ENCODE results near the gene CDK11B. TPM values are rescaled to one million over a fixed set of nuclear protein-coding genes. Genes with fewer than 3 reads are reported as not detected.
"Not testable (repeated sequence)": the region's sequence is repeated elsewhere in the genome, so short reads cannot be mapped to it uniquely, and the experiment has no call there.

CDK11B gene
- 28.0 and 32.6 TPM in 2 replicates for total RNA-seq (2014; rRNA removed; shearing (Covaris generic))

GRCh38 chr1:1658583-1659549 lies at the start of gene CDK11B:
CDK11B (minus strand) TSS chr1:1659004; CDS start chr1:1657485, 1,519 bp downstream.
- peak within 1 kb of the TSS; percentile 81 for H3K4me3 ChIP-seq
- not testable (repeated sequence) for H3K9me3 ChIP-seq (replicated peaks); H3K27me3 ChIP-seq
- peak within 1 kb of the TSS; percentile 96 for H3K27ac ChIP-seq
- DNase-seq, result peak; percentile 97 to 98
- peaks cover 32% of the 10 kb centered on the region for H3K36me3 ChIP-seq
- H3K4me1 ChIP-seq, result peaks cover 18% of the 10 kb centered on the region

- not testable (repeated sequence) for H3K9me3 ChIP-seq (replicated peaks); H3K27ac ChIP-seq; H3K4me3 ChIP-seq; H3K36me3 ChIP-seq; H3K27me3 ChIP-seq; DNase-seq; H3K4me1 ChIP-seq
Measured at GRCh38 chr1:1707897-1708296, 49.1 kb upstream of the CDK11B start.

- H3K9me3 ChIP-seq (replicated peaks); H3K27ac ChIP-seq; H3K4me3 ChIP-seq; H3K4me1 ChIP-seq; H3K36me3 ChIP-seq; H3K27me3 ChIP-seq; DNase-seq: not testable (repeated sequence)
Measured at GRCh38 chr1:1707241-1707640, 48.4 kb upstream of the CDK11B start.

GRCh38 chr1:1705623-1706022 lies 46.8 kb upstream of the CDK11B start:
- H3K4me1 ChIP-seq; H3K27ac ChIP-seq; H3K9me3 ChIP-seq (replicated peaks); H3K36me3 ChIP-seq; H3K27me3 ChIP-seq; H3K4me3 ChIP-seq; DNase-seq: not testable (repeated sequence)

DNA sequence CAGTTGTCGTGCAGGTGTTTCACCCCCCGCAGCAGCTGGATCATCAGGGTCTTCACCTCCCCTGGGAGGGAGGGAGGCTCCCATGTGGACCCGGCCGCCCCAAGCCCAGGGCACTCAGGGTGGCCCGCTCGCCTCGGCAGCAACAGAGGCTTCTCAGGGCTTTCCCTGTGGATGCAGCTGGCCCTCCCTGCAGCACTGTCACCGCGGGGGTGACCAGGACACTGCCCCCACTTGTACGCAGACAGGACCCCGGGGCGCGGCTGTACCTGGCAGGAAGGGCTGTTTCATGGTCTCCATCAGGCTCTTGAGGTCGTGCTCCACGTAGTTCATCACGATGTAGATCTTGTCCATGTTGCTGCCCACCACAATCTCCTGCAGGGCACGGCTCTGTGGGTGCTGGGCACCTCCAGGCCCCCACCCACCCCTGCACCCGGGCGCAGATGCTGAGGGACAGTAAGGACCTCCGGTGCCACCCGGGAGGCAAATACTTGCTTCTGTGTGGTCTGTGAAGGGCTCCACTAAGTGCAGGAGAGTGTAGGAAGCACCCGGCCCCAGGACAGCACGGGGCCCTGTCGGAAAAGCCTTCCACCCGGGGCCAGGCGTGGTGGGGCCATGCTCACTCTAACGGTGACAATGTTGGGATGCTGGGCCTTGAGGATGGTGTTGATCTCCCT lies 45.6 kb upstream of the CDK11B start:
- not testable (repeated sequence) for H3K36me3 ChIP-seq; DNase-seq; H3K27me3 ChIP-seq; H3K9me3 ChIP-seq (replicated peaks); H3K27ac ChIP-seq; H3K4me3 ChIP-seq; H3K4me1 ChIP-seq

GRCh38 chr1:1703796-1704195 lies 45.0 kb upstream of the CDK11B start:
- DNase-seq, result no peak

DNA sequence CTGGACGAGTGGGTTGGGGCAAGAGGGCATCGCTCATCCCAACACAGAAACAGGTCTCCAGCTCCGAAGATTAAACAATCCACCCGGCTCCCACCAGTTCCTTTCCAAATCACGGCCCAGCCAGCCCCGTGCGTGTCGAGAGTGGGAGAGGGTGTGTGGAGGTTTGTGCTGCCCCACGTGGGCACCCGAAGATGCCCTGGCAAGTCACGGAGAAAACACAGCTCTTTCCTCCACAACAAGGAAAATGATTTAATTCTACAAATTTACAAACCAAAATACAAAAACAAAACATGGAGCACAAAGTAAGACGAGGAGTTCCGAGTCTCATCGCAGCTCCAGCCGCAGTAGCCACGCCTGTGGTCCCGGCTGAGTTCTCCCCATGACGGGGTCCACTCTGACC lies 43.7 kb upstream of the CDK11B start:
- not testable (repeated sequence) for H3K4me1 ChIP-seq; H3K27me3 ChIP-seq; DNase-seq; H3K9me3 ChIP-seq (replicated peaks); H3K36me3 ChIP-seq; H3K4me3 ChIP-seq; H3K27ac ChIP-seq

More at GRCh38 chr1:1703796-1704195, 45.0 kb upstream of the CDK11B start:
- Histone ChIP-seq H3K4me3 (no peak overlapping the region), H3K9me3 (replicated peaks) (no peaks in the 10 kb centered on the region), H3K27ac (no peak overlapping the region), H3K27me3 (no peaks in the 10 kb centered on the region), H3K4me1 (no peaks in the 10 kb centered on the region), H3K36me3 (peaks cover 2% of the 10 kb centered on the region; the same call in 1 of the 2 replicates)

DNA sequence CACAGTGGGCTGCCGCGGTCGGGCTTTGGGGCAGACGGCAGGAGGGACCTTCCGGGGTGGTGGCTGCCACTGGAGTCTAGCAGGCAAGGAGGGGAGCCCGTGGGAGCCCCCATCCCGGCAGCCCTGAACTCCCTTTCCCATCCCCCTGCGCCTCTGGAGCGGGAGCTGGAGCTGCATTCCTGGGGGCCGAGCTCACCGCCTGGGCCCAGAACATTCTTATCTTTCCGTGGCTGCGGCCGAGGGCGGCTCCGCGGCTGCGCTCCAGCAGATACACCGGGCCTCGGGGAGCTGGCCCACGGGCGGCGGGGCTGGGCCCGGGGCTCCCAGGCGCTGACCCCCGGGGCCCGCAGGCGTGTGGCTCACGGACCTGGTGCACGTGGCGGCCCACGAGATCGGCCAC lies 41.8 kb upstream of the CDK11B start:
- H3K27ac ChIP-seq; H3K27me3 ChIP-seq; DNase-seq; H3K4me1 ChIP-seq; H3K36me3 ChIP-seq; H3K4me3 ChIP-seq; H3K9me3 ChIP-seq (replicated peaks): not testable (repeated sequence)

DNA sequence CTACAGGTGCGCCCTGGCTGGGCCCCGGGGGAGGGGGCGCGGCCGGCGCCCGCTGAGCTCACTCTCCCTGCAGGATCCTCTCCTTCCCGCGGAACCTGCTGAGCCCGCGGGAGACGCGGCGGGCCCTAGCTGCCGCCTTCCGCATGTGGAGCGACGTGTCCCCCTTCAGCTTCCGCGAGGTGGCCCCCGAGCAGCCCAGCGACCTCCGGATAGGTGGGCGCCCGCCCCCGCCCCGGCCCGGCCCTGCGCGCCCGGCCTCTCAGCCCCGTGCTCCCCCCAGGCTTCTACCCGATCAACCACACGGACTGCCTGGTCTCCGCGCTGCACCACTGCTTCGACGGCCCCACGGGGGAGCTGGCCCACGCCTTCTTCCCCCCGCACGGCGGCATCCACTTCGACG lies 41.3 kb upstream of the CDK11B start:
- H3K27ac ChIP-seq; H3K27me3 ChIP-seq; H3K4me1 ChIP-seq; H3K36me3 ChIP-seq; H3K9me3 ChIP-seq (replicated peaks); H3K4me3 ChIP-seq; DNase-seq: not testable (repeated sequence)

- H3K27me3 ChIP-seq; H3K36me3 ChIP-seq; H3K4me1 ChIP-seq; H3K4me3 ChIP-seq; H3K9me3 ChIP-seq (replicated peaks); DNase-seq; H3K27ac ChIP-seq: not testable (repeated sequence)
Measured at GRCh38 chr1:1699061-1699460, 40.3 kb upstream of the CDK11B start.

DNA sequence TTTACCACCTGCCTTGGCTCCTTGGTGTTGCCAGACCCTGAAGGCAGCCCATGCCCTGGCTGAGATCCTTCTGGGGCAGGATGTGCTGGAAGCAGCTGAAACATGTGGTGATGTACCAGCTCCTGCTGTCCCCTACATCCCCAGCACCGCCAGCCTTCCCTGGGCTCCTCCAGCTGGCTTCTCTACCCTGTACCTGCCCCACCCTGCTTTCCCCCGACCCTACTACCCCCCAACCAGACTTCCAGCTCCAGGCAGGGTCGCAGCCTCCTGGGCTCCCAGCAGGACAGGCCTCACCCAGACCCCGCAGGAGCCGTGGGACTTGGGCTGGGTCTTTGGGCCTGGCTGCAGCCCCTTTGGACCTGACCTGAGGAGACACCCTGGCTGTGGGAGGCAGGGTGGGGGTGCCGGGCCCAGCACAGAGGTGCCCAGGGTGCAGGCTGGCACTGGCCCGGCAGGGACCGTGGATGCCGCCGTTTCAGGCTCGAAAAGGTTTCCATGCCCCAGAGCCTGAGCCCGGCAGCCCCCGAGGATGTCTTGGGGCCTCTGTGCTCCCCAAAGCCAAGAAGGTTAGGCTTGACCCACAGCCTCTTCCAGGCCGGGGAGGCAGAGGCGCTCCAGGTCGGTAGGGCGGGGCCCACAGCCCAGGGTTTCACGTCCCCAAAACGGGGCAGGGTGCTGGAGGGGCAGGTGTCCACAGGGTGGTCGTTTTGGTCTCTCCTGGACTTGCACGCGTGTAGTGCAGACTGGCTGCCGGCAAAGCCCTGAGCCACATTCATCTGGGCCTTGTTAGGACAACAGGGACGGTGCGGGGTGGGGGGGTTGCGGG lies 38.8 kb upstream of the CDK11B start:
- not testable (repeated sequence) for H3K4me3 ChIP-seq; H3K27me3 ChIP-seq; H3K27ac ChIP-seq; H3K36me3 ChIP-seq; DNase-seq; H3K9me3 ChIP-seq (replicated peaks); H3K4me1 ChIP-seq

DNA sequence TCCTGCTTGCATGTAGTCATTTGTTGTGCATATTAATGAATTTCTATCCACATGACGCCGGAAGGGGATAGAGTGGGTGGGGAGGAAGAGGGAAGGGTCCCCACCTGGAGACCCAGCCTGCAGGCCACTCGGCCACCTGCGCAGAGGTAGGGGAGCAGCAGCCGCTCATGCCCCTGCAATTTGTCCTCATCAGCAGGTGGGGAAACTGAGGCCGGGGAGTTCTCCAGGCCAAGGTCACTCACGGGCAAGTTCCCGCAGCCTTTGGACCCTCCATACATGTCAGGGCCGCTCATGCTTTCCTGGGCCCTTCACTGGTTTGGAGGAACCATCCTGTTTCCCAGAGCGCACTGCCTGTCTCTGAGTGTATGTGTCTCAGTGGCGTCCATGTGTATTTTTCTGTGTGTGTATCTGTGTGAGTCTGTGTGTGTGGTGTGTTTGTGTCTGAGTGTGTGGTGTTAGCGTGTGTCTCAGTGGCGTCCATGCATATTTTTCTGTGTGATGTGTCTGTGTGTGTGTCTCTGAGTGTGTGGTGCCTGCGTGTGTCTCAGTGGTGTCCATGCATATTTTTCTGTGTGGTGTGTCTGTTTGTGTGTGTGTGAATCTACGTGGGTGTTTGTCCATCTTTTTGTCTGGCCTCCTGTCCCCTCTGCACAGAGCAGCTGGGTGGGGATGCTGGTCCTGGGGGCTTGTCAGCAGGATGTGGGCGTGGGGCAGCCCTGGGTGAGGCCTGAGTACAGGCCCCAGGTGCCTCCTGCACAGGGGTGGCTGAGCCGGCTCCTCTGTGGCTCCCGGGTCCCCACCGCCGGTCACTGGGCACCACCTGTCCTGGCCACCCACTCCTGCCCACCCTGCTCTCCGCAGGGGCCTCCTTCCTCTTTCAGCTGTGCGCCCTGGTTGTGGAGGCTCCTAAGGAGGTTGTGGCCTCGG lies 37.9 kb upstream of the CDK11B start:
- H3K36me3 ChIP-seq; H3K9me3 ChIP-seq (replicated peaks); H3K4me1 ChIP-seq; DNase-seq; H3K27me3 ChIP-seq; H3K27ac ChIP-seq; H3K4me3 ChIP-seq: not testable (repeated sequence)

DNA sequence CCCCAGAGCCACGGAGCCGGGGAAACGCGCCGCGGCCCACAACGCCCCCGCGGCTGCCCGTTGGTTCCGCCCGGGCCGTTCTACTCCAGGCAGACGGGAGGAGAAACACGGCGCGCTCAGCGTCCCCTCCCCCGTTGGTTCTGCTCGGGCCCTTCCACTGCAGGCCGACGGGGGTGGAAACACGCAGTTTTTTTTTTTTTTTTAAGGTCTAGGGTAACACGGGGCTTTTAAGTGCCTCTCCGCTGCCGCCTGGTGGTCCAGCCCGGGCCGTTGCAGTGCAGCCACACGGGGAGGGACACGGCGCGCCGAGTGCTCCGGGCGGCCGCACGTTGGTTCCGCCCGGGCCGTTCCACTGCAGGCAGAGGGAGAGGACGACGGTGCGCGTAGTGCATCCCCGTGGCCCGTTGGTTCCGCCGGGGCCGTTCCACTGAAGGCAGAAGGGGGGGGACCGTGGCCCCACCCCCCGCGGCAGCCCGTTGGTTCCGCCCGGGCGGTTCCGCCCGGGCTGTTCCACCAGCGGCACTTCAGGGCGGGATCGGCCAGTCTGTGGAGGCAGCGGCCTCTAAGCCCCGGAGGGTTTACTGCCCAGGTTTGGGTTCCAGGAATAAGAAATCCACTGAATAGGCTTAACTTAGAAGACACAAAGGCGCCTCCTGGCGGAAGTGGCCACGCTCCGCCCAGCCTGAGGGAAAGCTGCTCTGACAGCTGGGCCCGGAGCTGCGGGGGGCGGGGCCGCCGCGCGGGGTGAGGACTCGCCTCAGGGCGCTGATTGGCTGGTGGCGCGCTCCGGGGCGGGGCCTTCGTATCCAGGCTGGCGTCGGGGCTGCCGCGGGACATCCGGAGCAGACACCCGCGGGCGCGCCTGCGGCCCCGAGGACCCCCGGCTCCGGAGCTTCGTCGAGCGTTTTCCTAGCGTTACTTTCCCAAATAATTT lies 34.2 kb upstream of the CDK11B start, which contains the start of gene SLC35E2B:
SLC35E2B (minus strand) TSS at position 82 of the 934 bp plus-strand sequence. CDS start 16,096 bp downstream, outside the sequence.
- H3K27me3 ChIP-seq; H3K36me3 ChIP-seq; H3K4me1 ChIP-seq; H3K9me3 ChIP-seq (replicated peaks): not testable (repeated sequence)
- peak; percentile 92 to 93 for DNase-seq
- Histone ChIP-seq H3K27ac (peak within 1 kb of the TSS; percentile 91), H3K4me3 (peak within 1 kb of the TSS; percentile 92)
